Measurements from ENCODE around the gene CDRT15L2.
"Not testable (repeated sequence)": the region's sequence is repeated elsewhere in the genome, so short reads cannot be mapped to it uniquely, and the experiment has no call there.

Gene CDRT15L2

GRCh38 chr17:20579424-20579823 is at the start of gene CDRT15L2:
CDRT15L2 (plus strand) TSS chr17:20579724; CDS start chr17:20579744, 20 bp downstream.
- H3K27ac Mint-ChIP-seq; H3K27me3 Mint-ChIP-seq; H3K36me3 Mint-ChIP-seq (ENCODE audit: low read depth); H3K4me1 Mint-ChIP-seq (ENCODE audit: low read depth); H3K9me3 Mint-ChIP-seq; H3K4me3 Mint-ChIP-seq: not testable (repeated sequence)

- Mint-ChIP-seq H3K4me3 (peak overlapping the region; percentile 52), H3K4me1 (ENCODE audit: low read depth) (peaks cover 11% of the 10 kb centered on the region)
- H3K9me3 Mint-ChIP-seq; H3K27ac Mint-ChIP-seq; H3K36me3 Mint-ChIP-seq (ENCODE audit: low read depth); H3K27me3 Mint-ChIP-seq: not testable (repeated sequence)
Observed at GRCh38 chr17:20530104-20530503, 49.4 kb upstream of the CDRT15L2 start.

- H3K36me3 Mint-ChIP-seq (ENCODE audit: low read depth); H3K9me3 Mint-ChIP-seq; H3K27me3 Mint-ChIP-seq; H3K27ac Mint-ChIP-seq: not testable (repeated sequence)
- Mint-ChIP-seq H3K4me3 (peak overlapping the region; percentile 52), H3K4me1 (ENCODE audit: low read depth) (peaks cover 11% of the 10 kb centered on the region)
Observed at GRCh38 chr17:20532544-20533090, 46.9 kb upstream of the CDRT15L2 start.

GRCh38 chr17:20533206-20533605 is 46.3 kb upstream of the CDRT15L2 start:
- Mint-ChIP-seq H3K4me3 (peak overlapping the region; percentile 52), H3K4me1 (ENCODE audit: low read depth) (peaks cover 11% of the 10 kb centered on the region)
- H3K36me3 Mint-ChIP-seq (ENCODE audit: low read depth); H3K27ac Mint-ChIP-seq; H3K27me3 Mint-ChIP-seq; H3K9me3 Mint-ChIP-seq: not testable (repeated sequence)

DNA sequence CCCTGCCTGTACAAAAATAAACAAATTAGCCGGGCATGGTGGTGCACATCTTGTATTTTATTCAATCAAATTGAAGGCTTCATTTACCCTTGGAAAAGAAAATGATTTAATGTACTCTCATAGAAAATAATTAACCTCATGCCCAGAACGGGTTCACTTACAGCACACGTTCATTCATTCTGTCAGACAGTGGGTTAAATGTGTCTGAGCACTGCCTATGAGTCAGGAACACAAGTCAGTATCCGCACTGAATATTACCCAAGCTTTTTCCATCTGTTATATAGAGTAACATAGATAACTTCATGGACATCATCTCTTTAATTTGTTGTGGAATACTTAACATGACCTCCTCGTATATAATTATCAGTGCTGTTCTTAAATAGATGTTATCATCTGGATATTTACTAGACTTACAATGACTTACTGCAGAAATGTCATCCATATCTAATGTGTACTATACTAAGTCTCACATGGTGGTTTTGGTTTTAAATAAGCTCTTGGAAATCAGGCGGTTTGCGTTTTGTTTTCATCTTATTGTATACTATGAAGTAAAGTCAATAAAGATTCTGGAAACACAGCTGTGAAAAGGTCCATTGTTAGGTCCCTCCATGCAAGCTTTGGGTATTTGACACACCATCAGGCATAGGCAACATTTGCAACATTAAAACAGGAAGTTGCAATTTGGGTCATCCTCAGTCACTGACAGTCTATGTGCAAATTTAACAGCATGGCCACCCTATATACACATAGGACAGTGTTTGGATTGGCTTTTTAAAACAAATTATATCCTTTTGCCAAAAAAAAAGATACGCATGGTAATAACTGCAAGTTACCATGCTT is 44.6 kb upstream of the CDRT15L2 start:
- H3K36me3 Mint-ChIP-seq (ENCODE audit: low read depth); H3K9me3 Mint-ChIP-seq; H3K4me3 Mint-ChIP-seq; H3K27me3 Mint-ChIP-seq; H3K27ac Mint-ChIP-seq: not testable (repeated sequence)
- peaks cover 11% of the 10 kb centered on the region for H3K4me1 Mint-ChIP-seq (ENCODE audit: low read depth)

- H3K9me3 Mint-ChIP-seq = not testable (repeated sequence)
Observed at GRCh38 chr17:20540414-20540813, 39.1 kb upstream of the CDRT15L2 start.

GRCh38 chr17:20540865-20541264 is 38.7 kb upstream of the CDRT15L2 start:
- H3K27me3 Mint-ChIP-seq; H3K36me3 Mint-ChIP-seq (ENCODE audit: low read depth); H3K27ac Mint-ChIP-seq: not testable (repeated sequence)

More at GRCh38 chr17:20540414-20540813, 39.1 kb upstream of the CDRT15L2 start:
- not testable (repeated sequence) for H3K27ac Mint-ChIP-seq; H3K4me1 Mint-ChIP-seq (ENCODE audit: low read depth); H3K36me3 Mint-ChIP-seq (ENCODE audit: low read depth); H3K4me3 Mint-ChIP-seq; H3K27me3 Mint-ChIP-seq

GRCh38 chr17:20541853-20542546 is 37.5 kb upstream of the CDRT15L2 start:
- H3K36me3 Mint-ChIP-seq (ENCODE audit: low read depth); H3K4me3 Mint-ChIP-seq; H3K27ac Mint-ChIP-seq; H3K27me3 Mint-ChIP-seq; H3K9me3 Mint-ChIP-seq; H3K4me1 Mint-ChIP-seq (ENCODE audit: low read depth): not testable (repeated sequence)

More at GRCh38 chr17:20540865-20541264, 38.7 kb upstream of the CDRT15L2 start:
- H3K4me1 Mint-ChIP-seq (ENCODE audit: low read depth); H3K9me3 Mint-ChIP-seq; H3K4me3 Mint-ChIP-seq: not testable (repeated sequence)

DNA sequence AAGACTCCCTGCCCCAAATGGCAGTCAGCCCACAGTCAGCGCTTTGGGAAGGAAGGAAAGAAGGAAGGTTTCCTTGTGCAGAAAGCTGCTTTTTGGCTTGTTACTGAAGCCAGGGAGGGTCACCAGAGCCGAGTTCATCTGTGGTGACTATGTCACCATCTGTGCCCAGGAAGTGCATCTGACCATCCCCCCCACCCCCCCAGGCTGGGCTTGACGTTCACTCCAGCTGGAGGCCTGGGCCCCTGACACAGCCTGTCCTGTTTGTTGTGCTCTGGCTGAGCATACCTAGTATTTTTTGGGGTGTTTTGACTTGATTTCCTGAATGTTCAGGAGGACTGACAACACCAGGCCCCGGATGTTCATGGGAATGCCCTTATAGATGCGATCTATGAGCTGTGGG is 31.6 kb upstream of the CDRT15L2 start:
- not testable (repeated sequence) for H3K4me3 Mint-ChIP-seq; H3K27me3 Mint-ChIP-seq; H3K27ac Mint-ChIP-seq; H3K4me1 Mint-ChIP-seq (ENCODE audit: low read depth); H3K36me3 Mint-ChIP-seq (ENCODE audit: low read depth); H3K9me3 Mint-ChIP-seq

DNA sequence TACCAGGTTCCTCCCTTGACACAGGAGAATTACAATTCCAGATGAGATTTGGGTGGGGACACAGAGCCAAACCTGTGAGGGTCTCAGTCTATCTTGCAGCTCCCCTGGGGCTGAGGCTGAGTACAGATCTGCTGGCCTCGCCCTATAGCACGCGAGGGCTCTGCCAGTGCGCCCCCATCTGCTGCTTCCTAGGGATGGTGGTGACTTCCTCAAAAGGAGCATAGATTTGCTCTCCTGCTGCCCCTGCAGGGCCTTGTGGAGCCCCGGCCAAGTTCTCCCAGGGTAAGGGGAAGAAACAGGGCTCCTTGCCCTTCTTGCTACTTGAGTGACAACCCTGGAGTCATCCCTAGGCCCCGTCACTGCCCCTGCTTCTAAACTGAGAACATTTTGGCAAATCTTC is 26.6 kb upstream of the CDRT15L2 start:
- not testable (repeated sequence) for H3K27ac Mint-ChIP-seq; H3K36me3 Mint-ChIP-seq (ENCODE audit: low read depth); H3K4me1 Mint-ChIP-seq (ENCODE audit: low read depth); H3K4me3 Mint-ChIP-seq; H3K9me3 Mint-ChIP-seq; H3K27me3 Mint-ChIP-seq

DNA sequence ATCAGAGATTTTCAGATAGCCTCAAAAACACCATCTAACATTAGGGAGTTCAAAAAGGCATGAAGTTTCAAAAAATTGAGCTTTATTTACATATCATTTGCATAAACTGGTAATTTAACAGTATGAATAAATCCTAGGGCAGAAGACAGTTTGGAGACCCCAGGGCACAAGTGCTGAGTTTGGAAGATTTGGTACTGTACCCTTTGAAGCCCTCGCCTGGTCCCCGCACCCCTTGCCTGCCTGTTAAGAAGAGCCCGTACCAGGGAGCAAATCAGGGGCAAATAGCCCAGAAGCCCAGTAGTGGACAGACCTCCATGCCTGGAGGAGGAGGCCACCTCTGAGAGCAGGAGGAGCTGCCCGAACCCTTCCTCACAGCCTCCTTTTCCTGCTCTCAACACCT is 24.8 kb upstream of the CDRT15L2 start:
- not testable (repeated sequence) for H3K27ac Mint-ChIP-seq; H3K4me1 Mint-ChIP-seq (ENCODE audit: low read depth); H3K9me3 Mint-ChIP-seq; H3K27me3 Mint-ChIP-seq; H3K4me3 Mint-ChIP-seq; H3K36me3 Mint-ChIP-seq (ENCODE audit: low read depth)

DNA sequence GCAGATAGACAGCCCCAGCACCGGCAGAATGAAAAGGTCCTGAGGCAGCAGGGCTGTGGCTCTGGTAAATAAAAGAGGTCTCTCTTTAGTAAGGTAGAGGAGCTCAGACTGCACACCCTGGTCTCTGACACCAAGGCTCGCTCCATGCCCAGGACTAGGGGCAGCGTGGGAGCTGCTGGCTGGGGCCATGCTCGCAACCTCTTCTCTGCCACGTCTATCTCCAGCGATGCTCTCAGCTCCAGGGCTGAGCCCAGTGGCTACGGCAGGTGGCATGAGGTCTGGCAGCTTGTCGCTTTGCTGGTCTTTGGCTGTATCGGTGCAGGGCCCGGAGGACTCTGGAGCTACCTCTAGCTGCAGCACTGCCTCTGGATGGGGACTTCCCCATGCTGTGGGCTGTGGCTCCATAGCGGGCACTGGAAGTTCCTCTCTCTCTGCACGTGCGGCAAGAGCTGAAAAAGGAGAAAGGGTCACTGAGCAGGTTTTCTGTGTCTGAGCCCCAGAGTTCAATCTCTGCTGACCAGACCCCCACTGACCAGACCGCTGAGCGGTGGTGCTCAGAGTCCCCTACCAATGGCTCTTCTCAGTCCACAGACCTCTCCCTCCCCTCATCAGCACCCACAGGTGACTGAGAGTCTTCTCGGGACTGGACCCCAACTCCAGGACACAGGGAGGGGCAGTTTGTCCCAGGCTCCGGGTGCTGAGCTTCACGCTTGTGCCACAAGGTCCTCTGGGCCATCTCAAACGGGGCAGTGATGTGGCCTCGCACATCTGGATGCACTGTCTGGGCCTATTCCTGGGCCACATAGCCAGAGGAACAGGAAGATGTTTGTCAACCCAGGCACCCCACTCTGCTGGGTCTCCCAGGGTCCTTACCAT is 24.2 kb upstream of the CDRT15L2 start:
- H3K36me3 Mint-ChIP-seq (ENCODE audit: low read depth); H3K27ac Mint-ChIP-seq; H3K9me3 Mint-ChIP-seq; H3K4me1 Mint-ChIP-seq (ENCODE audit: low read depth); H3K27me3 Mint-ChIP-seq; H3K4me3 Mint-ChIP-seq: not testable (repeated sequence)

- not testable (repeated sequence) for H3K4me3 Mint-ChIP-seq; H3K4me1 Mint-ChIP-seq (ENCODE audit: low read depth); H3K27me3 Mint-ChIP-seq; H3K27ac Mint-ChIP-seq; H3K9me3 Mint-ChIP-seq; H3K36me3 Mint-ChIP-seq (ENCODE audit: low read depth)
Observed at GRCh38 chr17:20558096-20558495, 21.4 kb upstream of the CDRT15L2 start.

GRCh38 chr17:20559018-20559417 is 20.5 kb upstream of the CDRT15L2 start:
- not testable (repeated sequence) for H3K36me3 Mint-ChIP-seq (ENCODE audit: low read depth); H3K27me3 Mint-ChIP-seq; H3K27ac Mint-ChIP-seq; H3K4me3 Mint-ChIP-seq; H3K9me3 Mint-ChIP-seq; H3K4me1 Mint-ChIP-seq (ENCODE audit: low read depth)

DNA sequence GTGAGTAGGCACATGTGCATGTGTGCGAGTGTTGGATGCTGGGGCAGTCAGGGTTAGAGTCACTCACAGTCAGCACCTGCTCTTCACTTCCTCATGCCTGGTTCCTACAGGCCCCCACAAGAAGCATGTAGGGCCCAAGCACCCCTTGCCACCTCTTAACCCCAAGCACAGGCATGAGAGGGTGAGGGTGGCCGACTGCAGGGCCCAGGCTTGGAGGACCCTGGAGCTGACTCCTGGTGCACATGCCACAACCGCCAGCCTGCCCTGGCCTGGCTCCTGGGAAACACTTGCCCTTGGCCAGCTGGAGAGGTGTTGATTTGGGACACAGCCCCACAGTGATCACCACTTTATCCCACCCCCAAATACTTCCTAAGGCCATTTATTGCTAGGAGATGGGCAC is 16.9 kb upstream of the CDRT15L2 start:
- Mint-ChIP-seq H3K4me1 (ENCODE audit: low read depth) (no peaks in the 10 kb centered on the region), H3K27me3 (no peaks in the 10 kb centered on the region), H3K9me3 (no peaks in the 10 kb centered on the region), H3K4me3 (no peak overlapping the region), H3K36me3 (ENCODE audit: low read depth) (no peaks in the 10 kb centered on the region), H3K27ac (no peak overlapping the region)
